BJ (cell line): ENCODE data around the gene SSBP3. TPM values are rescaled to one million over a fixed set of nuclear protein-coding genes. Genes with fewer than 3 reads are reported as not detected.

Source experiments
- CTCF ChIA-PET: fragments of 350-600 bp; formaldehyde crosslinking; extraction: SDS; loops from one replicate; lab custom pipeline; 2021; ENCODE audit warnings: antibody characterized with exemption, inconsistent platforms; lab: Yijun Ruan, JAX
- POLR2A ChIA-PET: fragments of 300-600 bp; sonication (Branson Sonifier 250); formaldehyde crosslinking; extraction: SDS; loops from one replicate; lab custom pipeline; 2021; ENCODE audit warnings: antibody characterized with exemption; lab: Charles Lee
- DNase-seq: peaks from one replicate; pipeline ENCODE4 v3.0.0-alpha.2; 2011; ENCODE audit warnings: low read depth
- H3K27me3 ChIP-seq: 2 replicates; pipeline ENCODE4 v1.6.0; 2011; ENCODE audit warnings: low read length; ENCODE audit not compliant: control insufficient read depth, insufficient read depth
- H3K36me3 ChIP-seq: 2 replicates; pipeline ENCODE4 v1.5.1; 2011; ENCODE audit warnings: low read length; ENCODE audit not compliant: control insufficient read depth, insufficient read depth
- H3K4me3 ChIP-seq: 2 replicates; pipeline ENCODE4 v1.5.1; 2011; ENCODE audit warnings: low read depth, mild to moderate bottlenecking, control low read depth, low read length
- CTCF ChIP-seq: IDR thresholded peaks from 2 replicates; pipeline ENCODE4 v1.5.1; 2011; ENCODE audit warnings: low read depth, mild to moderate bottlenecking, control low read depth, inconsistent platforms, low read length, moderate library complexity; ENCODE audit not compliant: insufficient read depth
- polyA plus RNA-seq: library from polyadenylated mRNA; depleted of rRNA; stranded (reverse); fragments of >200 nt; gene quantifications from 2 replicates; pipeline ENCODE4 v1.2.3, GENCODE V29; 2011

SSBP3 gene
- polyA plus RNA-seq, 1 experiment, result 25.9 TPM

- H3K4me3 ChIP-seq, result no peak overlapping the region
- no peak for DNase-seq
- TF ChIP-seq CTCF, result no peak
- ChIA-PET CTCF (no interaction called here), POLR2A (no interaction called here)
- H3K27me3 ChIP-seq, result no peaks in the 10 kb centered on the region
- H3K36me3 ChIP-seq, result peaks cover 28% of the 10 kb centered on the region
These were observed 7.1 kb downstream of the SSBP3 start for GRCh38 chr1:54398963-54399528.

DNA sequence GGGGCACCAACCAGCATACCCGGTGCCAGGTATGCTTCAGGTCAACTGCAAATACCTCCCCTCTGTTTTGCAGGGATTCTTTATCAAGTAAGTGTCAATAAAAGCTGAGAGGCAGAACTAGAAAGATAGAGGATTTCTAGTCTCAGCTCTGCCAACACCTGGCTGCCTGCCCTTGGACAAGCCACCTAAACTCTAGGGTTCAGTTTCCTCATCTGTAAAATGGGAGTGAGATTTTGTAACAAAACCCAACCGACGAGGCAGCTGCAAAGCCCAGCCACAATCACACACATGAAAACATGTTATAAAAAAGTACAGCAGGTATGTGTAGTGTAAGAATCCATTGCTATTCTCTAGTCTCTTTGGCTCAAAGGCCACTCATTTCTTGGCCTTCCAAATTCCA is 8.2 kb downstream of the SSBP3 start:
- Histone ChIP-seq H3K27me3 (no peaks in the 10 kb centered on the region), H3K36me3 (peaks cover 31% of the 10 kb centered on the region), H3K4me3 (no peak overlapping the region)
- DNase-seq, result no peak
- TF ChIP-seq CTCF, result no peak
- CTCF ChIA-PET, result interaction anchor here (0.7 kb wide), 1 partner anchor 87 kb away, joined by 3 read pairs; no protein-coding TSS in a partner anchor
- POLR2A ChIA-PET, result no interaction called here

DNA sequence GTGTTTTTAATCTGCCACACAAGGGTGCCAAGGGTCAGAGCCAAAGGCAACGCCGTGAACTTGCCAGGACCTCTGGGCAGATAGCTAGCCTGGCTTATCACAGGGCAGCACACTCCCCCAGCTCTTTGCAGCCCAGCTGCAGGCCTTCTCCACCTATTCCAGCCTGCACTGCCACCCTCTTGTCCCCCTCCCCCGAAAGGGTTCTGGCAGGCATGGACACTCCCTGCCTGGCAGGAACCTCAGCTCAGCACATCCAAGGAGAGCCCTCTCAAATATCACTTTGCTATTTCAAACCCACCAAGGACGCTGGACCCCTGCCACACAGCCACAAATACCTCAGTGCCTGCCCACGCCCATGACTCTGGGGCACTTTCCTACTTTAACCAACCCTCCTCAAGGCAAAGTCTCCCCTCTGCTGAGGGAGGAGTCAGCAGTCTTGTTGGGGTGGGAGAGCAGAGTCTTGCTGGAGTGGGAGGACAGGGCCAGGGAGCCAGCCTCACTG is 9.1 kb downstream of the SSBP3 start:
- Histone ChIP-seq H3K4me3 (no peak overlapping the region), H3K27me3 (no peaks in the 10 kb centered on the region), H3K36me3 (peaks cover 32% of the 10 kb centered on the region)
- no peak for TF ChIP-seq CTCF
- CTCF ChIA-PET, result interaction anchor here (0.7 kb wide), 1 partner anchor 86 kb away, joined by 3 read pairs; no protein-coding TSS in a partner anchor
- DNase-seq, result no peak
- POLR2A ChIA-PET, result no interaction called here

GRCh38 chr1:54396261-54396933 is 9.8 kb downstream of the SSBP3 start:
- no peak for DNase-seq
- CTCF ChIA-PET, result no interaction called here
- Histone ChIP-seq H3K27me3 (no peaks in the 10 kb centered on the region), H3K4me3 (no peak overlapping the region), H3K36me3 (peaks cover 35% of the 10 kb centered on the region)
- TF ChIP-seq CTCF, result no peak
- POLR2A ChIA-PET, result interaction anchor here (0.6 kb wide), 1 partner anchor 84 kb away, joined by 3 read pairs; no protein-coding TSS in a partner anchor

GRCh38 chr1:54395281-54395934 is 10.8 kb downstream of the SSBP3 start:
- Histone ChIP-seq H3K4me3 (no peak overlapping the region), H3K36me3 (peaks cover 32% of the 10 kb centered on the region), H3K27me3 (no peaks in the 10 kb centered on the region)
- CTCF ChIA-PET, result interaction anchor here (1.4 kb wide), 1 partner anchor 10 kb away, joined by 5 read pairs; no protein-coding TSS in a partner anchor
- POLR2A ChIA-PET, result interaction anchor here (0.6 kb wide), 1 partner anchor 83 kb away, joined by 3 read pairs; no protein-coding TSS in a partner anchor
- no peak for DNase-seq
- no peak for TF ChIP-seq CTCF
